Parathyroid adenoma (tissue), 2 donors: ENCODE data around the gene KAZN.

Experiments used
- H2AFZ ChIP-seq: fragments of 300-600 bp; sonication (generic); one replicate; pipeline ENCODE4 v1.7.0; 2017; ENCODE audit warnings: antibody characterized with exemption, mild to moderate bottlenecking
- H3K27ac ChIP-seq: fragments of 300-600 bp; sonication (generic); one replicate; pipeline ENCODE4 v1.7.0; 2017
- H3K27me3 ChIP-seq: fragments of 300-600 bp; sonication (generic); one replicate; pipeline ENCODE4 v1.7.0; 2017; ENCODE audit warnings: low read length; ENCODE audit not compliant: control insufficient read depth, insufficient read depth
- H3K36me3 ChIP-seq: fragments of 300-600 bp; sonication (generic); one replicate; pipeline ENCODE4 v1.7.0; 2017; ENCODE audit warnings: low read length; ENCODE audit not compliant: control insufficient read depth, insufficient read depth
- H3K4me1 ChIP-seq: fragments of 300-600 bp; sonication (generic); one replicate; pipeline ENCODE4 v1.7.0; 2017; ENCODE audit warnings: control low read depth
- H3K4me2 ChIP-seq: fragments of 300-600 bp; sonication (generic); one replicate; pipeline ENCODE4 v1.7.0; 2017; ENCODE audit warnings: low read length
- H3K4me3 ChIP-seq: fragments of 300-600 bp; sonication (generic); one replicate; pipeline ENCODE4 v1.7.0; 2017; ENCODE audit warnings: low read depth, low read length
- H3K79me2 ChIP-seq: fragments of 300-600 bp; sonication (generic); one replicate; pipeline ENCODE4 v1.7.0; 2017; ENCODE audit warnings: control low read depth
- H3K9ac ChIP-seq: fragments of 300-600 bp; sonication (generic); one replicate; pipeline ENCODE4 v1.7.0; 2017; ENCODE audit warnings: mild to moderate bottlenecking
- H3K9me3 ChIP-seq: fragments of 300-600 bp; sonication (generic); one replicate; pipeline ENCODE4 v1.7.0; 2017; ENCODE audit warnings: low read length; ENCODE audit not compliant: control insufficient read depth
- CTCF ChIP-seq: fragments of 300-600 bp; sonication (generic); IDR thresholded peaks from one replicate; pipeline ENCODE4 v1.7.0; 2017; ENCODE audit warnings: antibody characterized with exemption, mild to moderate bottlenecking
- donor health status: primary hyperparathyroidism.

KAZN gene

DNA sequence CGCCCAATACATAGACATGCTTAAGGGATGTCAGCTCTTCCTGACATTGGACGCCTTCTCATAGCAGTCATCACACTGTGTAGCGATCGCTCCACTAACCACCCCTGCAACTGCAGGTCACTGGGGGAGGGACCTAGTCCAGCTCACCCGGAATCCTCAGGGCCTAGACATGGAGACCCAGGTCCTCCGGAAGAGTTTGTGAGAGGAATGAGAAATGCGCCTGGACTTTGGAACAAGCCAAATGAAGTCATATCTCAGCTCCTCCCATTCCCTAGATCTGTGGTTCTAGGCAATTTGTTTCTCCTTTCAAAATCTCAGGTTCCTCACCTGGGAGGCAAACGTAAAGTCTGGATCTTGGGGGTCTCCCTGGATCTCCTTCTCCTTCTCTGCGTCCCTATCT is 253.3 kb downstream of the KAZN start:
- H3K9ac ChIP-seq = no peak overlapping the region
- no peaks in the 10 kb centered on the region for H3K27me3 ChIP-seq
- no peak overlapping the region for H3K4me3 ChIP-seq
- no peaks in the 10 kb centered on the region for H3K36me3 ChIP-seq
- no peaks in the 10 kb centered on the region for H3K79me2 ChIP-seq
- no peak overlapping the region for H2AFZ ChIP-seq
- H3K4me1 ChIP-seq = no peaks in the 10 kb centered on the region
- H3K4me2 ChIP-seq = no peak overlapping the region
- no peak for TF ChIP-seq CTCF
- no peak overlapping the region for H3K27ac ChIP-seq
- H3K9me3 ChIP-seq = no peaks in the 10 kb centered on the region

DNA sequence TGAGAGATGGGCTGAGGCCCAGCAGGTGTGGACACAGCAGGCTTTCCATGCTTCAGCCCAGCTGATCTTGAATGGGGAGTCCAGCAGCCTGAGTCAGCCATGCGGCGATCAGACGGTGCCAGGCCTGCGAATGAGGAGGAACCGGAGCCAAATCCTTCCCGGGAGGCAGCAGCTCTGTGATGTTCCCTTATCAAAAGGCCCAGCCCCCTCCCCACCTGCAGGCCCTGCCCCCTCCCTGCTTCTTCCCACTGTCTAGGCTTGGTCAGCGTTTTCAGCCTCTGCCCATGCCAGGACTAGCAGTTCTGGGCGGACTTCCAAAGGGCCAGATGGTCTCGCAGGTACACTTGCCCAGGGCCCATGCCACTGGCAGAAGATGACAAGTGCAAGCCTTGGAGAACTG is 253.8 kb downstream of the KAZN start:
- Histone ChIP-seq H3K36me3 (no peaks in the 10 kb centered on the region), H3K4me1 (no peaks in the 10 kb centered on the region), H3K4me3 (no peak overlapping the region), H3K4me2 (no peak overlapping the region), H3K27me3 (no peaks in the 10 kb centered on the region), H3K9ac (no peak overlapping the region), H3K27ac (no peak overlapping the region), H2AFZ (no peak overlapping the region), H3K79me2 (no peaks in the 10 kb centered on the region), H3K9me3 (no peaks in the 10 kb centered on the region)
- no peak for TF ChIP-seq CTCF

DNA sequence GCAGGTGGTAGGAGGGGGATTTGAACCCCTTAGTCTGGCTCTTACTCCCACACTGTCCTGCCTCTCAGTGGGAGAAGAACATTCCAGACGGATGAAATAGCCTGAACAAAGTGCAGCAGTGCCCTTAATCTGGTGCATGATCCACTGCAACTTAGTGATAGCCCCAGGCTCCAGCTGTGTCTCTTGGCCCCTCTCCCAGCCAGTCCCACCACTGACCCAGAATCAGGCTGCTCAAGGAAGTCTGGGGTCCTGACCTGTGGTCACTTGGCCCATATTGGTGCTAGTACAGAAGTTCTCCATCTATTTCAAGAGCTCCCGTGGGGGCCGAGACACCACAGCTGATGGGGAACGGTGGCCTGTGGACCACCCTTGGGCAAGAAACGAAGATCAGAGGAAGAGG is 255.0 kb downstream of the KAZN start:
- H2AFZ ChIP-seq = no peak overlapping the region
- no peak for TF ChIP-seq CTCF
- H3K4me3 ChIP-seq = no peak overlapping the region
- no peak overlapping the region for H3K4me2 ChIP-seq
- no peaks in the 10 kb centered on the region for H3K4me1 ChIP-seq
- no peak overlapping the region for H3K9ac ChIP-seq
- H3K79me2 ChIP-seq = no peaks in the 10 kb centered on the region
- no peak overlapping the region for H3K27ac ChIP-seq
- H3K9me3 ChIP-seq = no peaks in the 10 kb centered on the region
- no peaks in the 10 kb centered on the region for H3K27me3 ChIP-seq
- no peaks in the 10 kb centered on the region for H3K36me3 ChIP-seq

GRCh38 chr1:14855268-14855667 is 256.8 kb downstream of the KAZN start:
- Histone ChIP-seq H3K4me1 (no peaks in the 10 kb centered on the region), H3K4me3 (no peak overlapping the region), H3K79me2 (no peaks in the 10 kb centered on the region), H3K9ac (no peak overlapping the region), H3K27me3 (no peaks in the 10 kb centered on the region), H2AFZ (no peak overlapping the region), H3K4me2 (no peak overlapping the region), H3K9me3 (no peaks in the 10 kb centered on the region), H3K27ac (no peak overlapping the region), H3K36me3 (no peaks in the 10 kb centered on the region)
- no peak for TF ChIP-seq CTCF

GRCh38 chr1:14855801-14856200 is 257.3 kb downstream of the KAZN start:
- H3K4me2 ChIP-seq = no peak overlapping the region
- no peaks in the 10 kb centered on the region for H3K27me3 ChIP-seq
- no peak for TF ChIP-seq CTCF
- no peaks in the 10 kb centered on the region for H3K4me1 ChIP-seq
- H2AFZ ChIP-seq = no peak overlapping the region
- H3K79me2 ChIP-seq = no peaks in the 10 kb centered on the region
- no peaks in the 10 kb centered on the region for H3K9me3 ChIP-seq
- no peak overlapping the region for H3K27ac ChIP-seq
- no peak overlapping the region for H3K4me3 ChIP-seq
- no peak overlapping the region for H3K9ac ChIP-seq
- no peaks in the 10 kb centered on the region for H3K36me3 ChIP-seq
